SK-N-MC (cell line): ENCODE results near the gene ATF5.

Experiments
- EZH2 ChIP-seq: fragments of 200-600 bp; sonication (generic); IDR thresholded peaks from one replicate; pipeline ENCODE4 v1.6.1; 2017; ENCODE audit warnings: antibody characterized with exemption
- POLR2AphosphoS5 ChIP-seq: IDR thresholded peaks from 2 replicates; pipeline ENCODE4 v1.6.1; 2012; ENCODE audit warnings: mild to moderate bottlenecking, low read depth, low read length, borderline replicate concordance

DNA sequence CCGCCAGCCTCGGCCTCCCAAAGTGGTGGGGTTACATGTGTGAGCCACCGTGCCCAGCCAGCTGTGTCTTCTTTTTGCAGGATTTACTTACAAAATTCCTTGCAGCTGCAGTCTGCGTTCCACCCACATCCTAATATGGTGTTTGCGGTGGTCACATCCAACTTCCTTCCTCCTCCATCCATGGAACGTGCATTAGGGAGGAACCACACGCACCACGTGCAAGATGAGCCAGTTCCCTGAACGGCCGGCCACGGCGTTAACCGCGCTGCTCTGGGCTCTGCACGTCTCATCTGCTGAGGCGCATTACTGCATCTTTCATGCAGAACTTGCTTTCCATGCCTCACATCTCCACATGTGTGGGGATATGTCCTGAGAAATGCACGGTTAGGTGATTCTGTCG lies 45.0 kb downstream of the ATF5 start:
- TF ChIP-seq EZH2 (no peak), POLR2AphosphoS5 (no peak)
